ENCODE measurements around the gene ADGRA1.

DNA sequence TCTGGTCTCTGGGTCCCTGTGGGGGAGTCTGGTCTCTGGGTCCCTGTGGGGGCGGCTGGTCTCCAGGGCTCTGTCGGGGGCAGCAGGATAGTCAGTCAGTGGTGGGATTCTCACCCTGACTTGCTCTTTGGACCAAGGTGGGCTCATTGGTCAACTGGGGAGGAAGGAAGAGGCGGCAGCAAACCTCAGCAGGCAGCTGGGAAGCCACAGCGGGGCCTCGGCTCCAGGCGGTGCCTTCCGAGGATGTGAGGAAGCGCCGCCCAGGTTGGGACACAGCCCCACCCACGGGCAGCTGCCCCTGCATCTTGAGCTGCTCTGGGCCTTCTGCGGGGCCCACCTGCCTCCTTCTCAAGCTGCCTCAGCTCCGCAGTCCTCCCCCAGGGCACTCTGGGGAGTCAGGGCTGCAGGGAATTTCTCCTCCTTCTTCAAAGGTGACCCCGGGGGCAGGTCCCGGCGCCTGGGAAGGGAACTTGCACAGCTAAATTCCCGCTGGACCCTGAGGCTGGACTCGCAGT is 51.9 kb downstream of the ADGRA1 start:
- TF ChIP-seq, protein P1, sequence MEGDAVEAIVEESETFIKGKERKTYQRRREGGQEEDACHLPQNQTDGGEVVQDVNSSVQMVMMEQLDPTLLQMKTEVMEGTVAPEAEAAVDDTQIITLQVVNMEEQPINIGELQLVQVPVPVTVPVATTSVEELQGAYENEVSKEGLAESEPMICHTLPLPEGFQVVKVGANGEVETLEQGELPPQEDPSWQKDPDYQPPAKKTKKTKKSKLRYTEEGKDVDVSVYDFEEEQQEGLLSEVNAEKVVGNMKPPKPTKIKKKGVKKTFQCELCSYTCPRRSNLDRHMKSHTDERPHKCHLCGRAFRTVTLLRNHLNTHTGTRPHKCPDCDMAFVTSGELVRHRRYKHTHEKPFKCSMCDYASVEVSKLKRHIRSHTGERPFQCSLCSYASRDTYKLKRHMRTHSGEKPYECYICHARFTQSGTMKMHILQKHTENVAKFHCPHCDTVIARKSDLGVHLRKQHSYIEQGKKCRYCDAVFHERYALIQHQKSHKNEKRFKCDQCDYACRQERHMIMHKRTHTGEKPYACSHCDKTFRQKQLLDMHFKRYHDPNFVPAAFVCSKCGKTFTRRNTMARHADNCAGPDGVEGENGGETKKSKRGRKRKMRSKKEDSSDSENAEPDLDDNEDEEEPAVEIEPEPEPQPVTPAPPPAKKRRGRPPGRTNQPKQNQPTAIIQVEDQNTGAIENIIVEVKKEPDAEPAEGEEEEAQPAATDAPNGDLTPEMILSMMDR (IDR thresholded peaks at IDR 0.05) = no peak
- TF ChIP-seq POLR2A (IDR thresholded peaks at IDR 0.05) = no peak
